Measurements from ENCODE around the gene LRRC4.

Gene LRRC4

GRCh38 chr7:128075242-128076095, 44.2 kb upstream of the LRRC4 start:
- H3K27me3 ChIP-seq = no peaks in the 10 kb centered on the region
- H3K36me3 ChIP-seq = peaks cover 11% of the 10 kb centered on the region
- H3K4me3 ChIP-seq (ENCODE audit: low read depth in 1 of 2, low read length in 1 of 2) = no peak overlapping the region
- H3K27ac ChIP-seq = no peak overlapping the region
- H3K4me1 ChIP-seq (ENCODE audit: control insufficient read depth in 1 of 2, insufficient read depth in 1 of 2, low read depth in 1 of 2, low read length in 1 of 2) = no peaks in the 10 kb centered on the region
- H3K9me3 ChIP-seq = no peaks in the 10 kb centered on the region
- TF ChIP-seq CTCF (IDR thresholded peaks at IDR 0.05) = no peak

- Histone ChIP-seq H3K4me1 (ENCODE audit: control insufficient read depth in 1 of 2, insufficient read depth in 1 of 2, low read depth in 1 of 2, low read length in 1 of 2) (no peaks in the 10 kb centered on the region), H3K27me3 (no peaks in the 10 kb centered on the region), H3K36me3 (peaks cover 11% of the 10 kb centered on the region), H3K9me3 (no peaks in the 10 kb centered on the region), H3K4me3 (ENCODE audit: low read depth in 1 of 2, low read length in 1 of 2) (no peak overlapping the region), H3K27ac (no peak overlapping the region)
- TF ChIP-seq CTCF (IDR thresholded peaks at IDR 0.05) = no peak
Measured at GRCh38 chr7:128074736-128075135, 43.5 kb upstream of the LRRC4 start.

- no peak for TF ChIP-seq CTCF (IDR thresholded peaks at IDR 0.05)
- no peak overlapping the region for H3K4me3 ChIP-seq (ENCODE audit: low read depth in 1 of 2, low read length in 1 of 2)
- H3K27me3 ChIP-seq = no peaks in the 10 kb centered on the region
- H3K27ac ChIP-seq = no peak overlapping the region
- no peaks in the 10 kb centered on the region for H3K9me3 ChIP-seq
- H3K4me1 ChIP-seq (ENCODE audit: control insufficient read depth in 1 of 2, insufficient read depth in 1 of 2, low read depth in 1 of 2, low read length in 1 of 2) = no peaks in the 10 kb centered on the region
- H3K36me3 ChIP-seq = peaks cover 11% of the 10 kb centered on the region
Measured at GRCh38 chr7:128074336-128074735, 43.1 kb upstream of the LRRC4 start.

- no peak overlapping the region for H3K27ac ChIP-seq
- no peak overlapping the region for H3K4me3 ChIP-seq (ENCODE audit: low read depth in 1 of 2, low read length in 1 of 2)
- no peaks in the 10 kb centered on the region for H3K27me3 ChIP-seq
- no peaks in the 10 kb centered on the region for H3K4me1 ChIP-seq (ENCODE audit: control insufficient read depth in 1 of 2, insufficient read depth in 1 of 2, low read depth in 1 of 2, low read length in 1 of 2)
- TF ChIP-seq CTCF (IDR thresholded peaks at IDR 0.05) = no peak
- no peaks in the 10 kb centered on the region for H3K9me3 ChIP-seq
- H3K36me3 ChIP-seq = peaks cover 11% of the 10 kb centered on the region
Measured at GRCh38 chr7:128073671-128074310, 42.6 kb upstream of the LRRC4 start.

- no peak for TF ChIP-seq CTCF (IDR thresholded peaks at IDR 0.05)
- Histone ChIP-seq H3K36me3 (peaks cover 6% of the 10 kb centered on the region), H3K4me1 (ENCODE audit: control insufficient read depth in 1 of 2, insufficient read depth in 1 of 2, low read depth in 1 of 2, low read length in 1 of 2) (peaks cover 0 to 5% of the 10 kb centered on the region in 2 experiments), H3K4me3 (ENCODE audit: low read depth in 1 of 2, low read length in 1 of 2) (no peak overlapping the region), H3K27ac (no peak overlapping the region), H3K27me3 (no peaks in the 10 kb centered on the region), H3K9me3 (no peaks in the 10 kb centered on the region)
Measured at GRCh38 chr7:128071801-128072200, 40.6 kb upstream of the LRRC4 start.
